GM18873 (cell line): ENCODE measurements around the gene ANGEL1.

Source experiments
- ATAC-seq: cut with Tn5 transposase; IDR thresholded peaks from one replicate; pipeline ENCODE4 v1.9.1; 2021; ENCODE audit warnings: mild to moderate bottlenecking, moderate library complexity, moderate number of reproducible peaks; ENCODE audit not compliant: unreplicated experiment, low FRiP score

ANGEL1 gene

GRCh38 chr14:76820700-76821099, 8.0 kb upstream of the ANGEL1 start:
- ATAC-seq, result no peak

GRCh38 chr14:76814726-76815645, 2.3 kb upstream of the ANGEL1 start:
- ATAC-seq, result no peak

GRCh38 chr14:76812093-76812421, 625 bp downstream of the ANGEL1 start:
- no peak for ATAC-seq

- no peak for ATAC-seq
These were observed 1.1 kb downstream of the ANGEL1 start for GRCh38 chr14:76811561-76811960.

- no peak for ATAC-seq
These were observed 1.7 kb downstream of the ANGEL1 start for GRCh38 chr14:76810953-76811400.

- no peak for ATAC-seq
These were observed 2.2 kb downstream of the ANGEL1 start for GRCh38 chr14:76810525-76810924.

GRCh38 chr14:76808990-76809389, 3.7 kb downstream of the ANGEL1 start:
- no peak for ATAC-seq

GRCh38 chr14:76808011-76808410, 4.7 kb downstream of the ANGEL1 start:
- ATAC-seq, result no peak

- no peak for ATAC-seq
These were observed 6.2 kb downstream of the ANGEL1 start for GRCh38 chr14:76806446-76806845.

GRCh38 chr14:76793956-76794355, 18.7 kb downstream of the ANGEL1 start:
- ATAC-seq, result no peak

- ATAC-seq, result no peak
These were observed 19.4 kb downstream of the ANGEL1 start for GRCh38 chr14:76793324-76793723.

- no peak for ATAC-seq
These were observed 20.3 kb downstream of the ANGEL1 start for GRCh38 chr14:76792422-76792821.

GRCh38 chr14:76786601-76787000, 26.1 kb downstream of the ANGEL1 start:
- ATAC-seq, result no peak

GRCh38 chr14:76784881-76785280, 27.8 kb downstream of the ANGEL1 start:
- ATAC-seq, result no peak

- ATAC-seq, result no peak
These were observed 28.3 kb downstream of the ANGEL1 start for GRCh38 chr14:76784266-76784874.

- no peak for ATAC-seq
These were observed 29.7 kb downstream of the ANGEL1 start for GRCh38 chr14:76782885-76783566.

GRCh38 chr14:76782115-76782884, 30.4 kb downstream of the ANGEL1 start:
- no peak for ATAC-seq

- ATAC-seq, result no peak
These were observed 31.0 kb downstream of the ANGEL1 start for GRCh38 chr14:76781648-76782051.

- ATAC-seq, result no peak
These were observed 31.6 kb downstream of the ANGEL1 start for GRCh38 chr14:76780875-76781647.

GRCh38 chr14:76780360-76780759, 32.3 kb downstream of the ANGEL1 start:
- no peak for ATAC-seq
